Urinary bladder (tissue), 4 donors: Measurements from ENCODE around the gene SBF2. TPM values are rescaled to one million over a fixed set of nuclear protein-coding genes. Genes with fewer than 3 reads are reported as not detected.
"Not testable (repeated sequence)": the region's sequence is repeated elsewhere in the genome, so short reads cannot be mapped to it uniquely, and the experiment has no call there.

Source experiments
- DNase-seq: peaks from one replicate; pipeline ENCODE4 v3.0.0-alpha.2; 2015; ENCODE audit errors: extremely low spot score
- H3K27ac ChIP-seq: one replicate; pipeline ENCODE4 v1.5.1; 2013; ENCODE audit warnings: low read depth, mild to moderate bottlenecking, moderate library complexity
- H3K36me3 ChIP-seq: one replicate; pipeline ENCODE4 v1.6.1; 2013; ENCODE audit warnings: mild to moderate bottlenecking, moderate library complexity; ENCODE audit not compliant: insufficient read depth
- H3K4me1 ChIP-seq: one replicate; pipeline ENCODE4 v1.6.1; 2013; ENCODE audit warnings: mild to moderate bottlenecking, moderate library complexity; ENCODE audit not compliant: insufficient read depth
- H3K4me3 ChIP-seq: one replicate; pipeline ENCODE4 v1.5.1; 2013; ENCODE audit warnings: low read depth, low read length
- WGBS: extraction: QIAGEN DNeasy Blood & Tissue Kit; methylation state at CpG from one replicate; pipeline ENCODE4 v1.1.7; 2013; 5-methylcytosine and 5-hydroxymethylcytosine counted together
- polyA plus RNA-seq: library from polyadenylated mRNA; stranded (reverse); fragments of 200-250 nt; gene quantifications from one replicate; pipeline ENCODE4 v1.2.3, GENCODE V29; 2013
- total RNA-seq: library from RNA; depleted of rRNA; stranded (reverse); fragments of >200 nt; gene quantifications from one replicate; pipeline ENCODE4 v1.2.3, GENCODE V29; 2014
- donor health status: healthy with polysubstance abuse.
- donor health status: healthy.

Gene SBF2
- total and polyA plus RNA-seq, 2 donors, result 27.8 to 114 TPM

- no peak for DNase-seq
- Histone ChIP-seq H3K4me1 (no peaks in the 10 kb centered on the region), H3K27ac (no peak overlapping the region), H3K36me3 (no peaks in the 10 kb centered on the region), H3K4me3 (no peak overlapping the region)
- WGBS, result 72% methylated on average over 3 of the region's 3 CpGs
Measured at GRCh38 chr11:9753021-9753420, 541.0 kb downstream of the SBF2 start.

- no peak overlapping the region for H3K27ac ChIP-seq
- DNase-seq, result no peak
- no peaks in the 10 kb centered on the region for H3K36me3 ChIP-seq
- H3K4me1 ChIP-seq, result no peaks in the 10 kb centered on the region
- WGBS, result 69% methylated on average over 3 of the region's 3 CpGs
- H3K4me3 ChIP-seq, result no peak overlapping the region
Measured at GRCh38 chr11:9752091-9752490, 541.9 kb downstream of the SBF2 start.

GRCh38 chr11:9750551-9750950, 543.5 kb downstream of the SBF2 start:
- 77% methylated on average over 4 of the region's 4 CpGs for WGBS
- Histone ChIP-seq H3K36me3 (no peaks in the 10 kb centered on the region), H3K4me1 (no peaks in the 10 kb centered on the region), H3K27ac (no peak overlapping the region), H3K4me3 (no peak overlapping the region)
- DNase-seq, result no peak

GRCh38 chr11:9748361-9748970, 545.6 kb downstream of the SBF2 start:
- Histone ChIP-seq H3K36me3 (no peaks in the 10 kb centered on the region), H3K4me1 (no peaks in the 10 kb centered on the region), H3K27ac (no peak overlapping the region), H3K4me3 (no peak overlapping the region)
- 53% methylated on average over 7 of the region's 7 CpGs for WGBS
- DNase-seq, result no peak

- H3K27ac ChIP-seq, result no peak overlapping the region
- H3K4me1 ChIP-seq, result no peaks in the 10 kb centered on the region
- 61% methylated on average over 5 of the region's 5 CpGs for WGBS
- DNase-seq, result no peak
- H3K36me3 ChIP-seq, result no peaks in the 10 kb centered on the region
- no peak overlapping the region for H3K4me3 ChIP-seq
Measured at GRCh38 chr11:9747828-9748227, 546.2 kb downstream of the SBF2 start.

GRCh38 chr11:9747229-9747628, 546.8 kb downstream of the SBF2 start:
- WGBS, result 36% methylated on average over 1 of the region's 1 CpG
- H3K36me3 ChIP-seq, result no peaks in the 10 kb centered on the region
- no peak overlapping the region for H3K4me3 ChIP-seq
- no peak overlapping the region for H3K27ac ChIP-seq
- H3K4me1 ChIP-seq, result no peaks in the 10 kb centered on the region
- DNase-seq, result no peak

- no peaks in the 10 kb centered on the region for H3K4me1 ChIP-seq
- no peak overlapping the region for H3K27ac ChIP-seq
- WGBS, result 80% methylated on average over 7 of the region's 7 CpGs
- H3K4me3 ChIP-seq, result no peak overlapping the region
- DNase-seq, result no peak
- H3K36me3 ChIP-seq, result peaks cover 4% of the 10 kb centered on the region
Measured at GRCh38 chr11:9745411-9746211, 548.4 kb downstream of the SBF2 start.

GRCh38 chr11:9743512-9743911, 550.5 kb downstream of the SBF2 start:
- H3K4me1 ChIP-seq, DNase-seq, H3K27ac ChIP-seq, H3K36me3 ChIP-seq, H3K4me3 ChIP-seq: not testable (repeated sequence)
- WGBS, result 93% methylated on average over 3 of the region's 3 CpGs

- Histone ChIP-seq H3K36me3 (peaks cover 4% of the 10 kb centered on the region), H3K4me3 (no peak overlapping the region), H3K4me1 (no peaks in the 10 kb centered on the region), H3K27ac (no peak overlapping the region)
- 91% methylated on average over 6 of the region's 6 CpGs for WGBS
- no peak for DNase-seq
Measured at GRCh38 chr11:9741260-9741659, 552.8 kb downstream of the SBF2 start.

- Histone ChIP-seq H3K36me3 (peaks cover 4% of the 10 kb centered on the region), H3K4me1 (no peaks in the 10 kb centered on the region), H3K4me3 (no peak overlapping the region), H3K27ac (no peak overlapping the region)
- WGBS, result 82% methylated on average over 12 of the region's 12 CpGs
- DNase-seq, result no peak
Measured at GRCh38 chr11:9740202-9740883, 553.7 kb downstream of the SBF2 start.

- Histone ChIP-seq H3K4me1 (no peaks in the 10 kb centered on the region), H3K4me3 (no peak overlapping the region), H3K36me3 (peaks cover 4% of the 10 kb centered on the region), H3K27ac (no peak overlapping the region)
- WGBS, result 88% methylated on average over 4 of the region's 4 CpGs
- no peak for DNase-seq
Measured at GRCh38 chr11:9739123-9739900, 554.7 kb downstream of the SBF2 start.

GRCh38 chr11:9738707-9739106, 555.3 kb downstream of the SBF2 start:
- 99% methylated on average over 1 of the region's 1 CpG for WGBS
- no peak for DNase-seq
- Histone ChIP-seq H3K4me3 (no peak overlapping the region), H3K27ac (no peak overlapping the region), H3K36me3 (peaks cover 4% of the 10 kb centered on the region), H3K4me1 (no peaks in the 10 kb centered on the region)

- DNase-seq, result no peak
- Histone ChIP-seq H3K27ac (no peak overlapping the region), H3K4me1 (no peaks in the 10 kb centered on the region), H3K36me3 (peaks cover 4% of the 10 kb centered on the region), H3K4me3 (no peak overlapping the region)
- 33% methylated on average over 3 of the region's 3 CpGs for WGBS
Measured at GRCh38 chr11:9738116-9738515, 555.9 kb downstream of the SBF2 start.
